Hypothalamus (tissue), 51 donors: ENCODE data around the gene OR56A3.

Source experiments
- DNase-seq, 51 donors: peaks; one replicate each; lab custom pipeline; 2025; lab: John Stamatoyannopoulos, UW

The OR56A3 gene

GRCh38 chr11:5968394-5968793, 26.3 kb downstream of the OR56A3 start, which contains the start of gene OR56A5:
Gene OR56A5 (minus strand): TSS chr11:5968494. CDS start chr11:5968494, 0 bp downstream.
- no peak for DNase-seq

GRCh38 chr11:5973530-5973929, 31.5 kb downstream of the OR56A3 start:
- no peak for DNase-seq

GRCh38 chr11:5983443-5983842, 41.4 kb downstream of the OR56A3 start:
- no peak for DNase-seq

- no peak for DNase-seq
Observed at GRCh38 chr11:5986885-5987284, 44.8 kb downstream of the OR56A3 start, which contains the start of gene OR52L1. Gene OR52L1 (minus strand): TSS chr11:5986985. CDS start chr11:5986930, 55 bp downstream.

GRCh38 chr11:5989203-5989602, 47.2 kb downstream of the OR56A3 start:
- DNase-seq: no peak

- DNase-seq: no peak
Observed at GRCh38 chr11:5992150-5992549, 50.1 kb downstream of the OR56A3 start.

- DNase-seq: no peak
Observed at GRCh38 chr11:5992604-5993251, 50.7 kb downstream of the OR56A3 start.

- DNase-seq: no peak
Observed at GRCh38 chr11:5994791-5995190, 52.7 kb downstream of the OR56A3 start.
